ENCODE data around the gene CACNA1A.

DNA sequence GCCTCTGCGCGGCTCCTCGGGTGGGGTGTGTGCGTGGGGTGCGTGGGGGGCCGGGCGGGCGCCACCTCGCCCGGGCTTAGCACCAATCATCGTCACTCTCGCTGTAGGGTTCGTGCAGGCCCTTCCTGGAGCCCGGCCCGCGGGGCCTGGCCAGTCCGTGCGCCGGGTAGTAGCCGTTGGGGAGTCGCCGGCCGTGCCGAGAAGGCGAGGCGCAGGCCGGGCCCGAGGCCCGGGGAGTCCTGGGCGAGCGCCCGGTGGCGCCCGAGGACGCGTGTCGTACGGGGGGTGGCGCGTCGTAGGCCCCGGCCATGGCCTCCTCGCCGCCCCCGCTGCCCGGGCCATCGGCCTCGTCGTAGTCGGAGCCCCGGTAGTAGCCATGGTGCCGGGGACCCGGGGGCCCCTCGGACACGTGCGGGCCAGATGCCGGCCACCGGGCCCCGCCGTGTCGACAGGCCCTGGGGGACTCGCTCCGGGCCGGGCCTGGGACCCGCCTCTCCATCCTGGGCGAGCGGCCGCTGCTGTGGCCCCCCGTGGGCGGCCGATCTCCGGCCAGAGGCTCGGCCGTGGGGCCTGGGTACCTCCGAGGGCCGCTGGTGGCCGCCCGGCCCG is 298.9 kb downstream of the CACNA1A start:
- TF ChIP-seq, protein P1, sequence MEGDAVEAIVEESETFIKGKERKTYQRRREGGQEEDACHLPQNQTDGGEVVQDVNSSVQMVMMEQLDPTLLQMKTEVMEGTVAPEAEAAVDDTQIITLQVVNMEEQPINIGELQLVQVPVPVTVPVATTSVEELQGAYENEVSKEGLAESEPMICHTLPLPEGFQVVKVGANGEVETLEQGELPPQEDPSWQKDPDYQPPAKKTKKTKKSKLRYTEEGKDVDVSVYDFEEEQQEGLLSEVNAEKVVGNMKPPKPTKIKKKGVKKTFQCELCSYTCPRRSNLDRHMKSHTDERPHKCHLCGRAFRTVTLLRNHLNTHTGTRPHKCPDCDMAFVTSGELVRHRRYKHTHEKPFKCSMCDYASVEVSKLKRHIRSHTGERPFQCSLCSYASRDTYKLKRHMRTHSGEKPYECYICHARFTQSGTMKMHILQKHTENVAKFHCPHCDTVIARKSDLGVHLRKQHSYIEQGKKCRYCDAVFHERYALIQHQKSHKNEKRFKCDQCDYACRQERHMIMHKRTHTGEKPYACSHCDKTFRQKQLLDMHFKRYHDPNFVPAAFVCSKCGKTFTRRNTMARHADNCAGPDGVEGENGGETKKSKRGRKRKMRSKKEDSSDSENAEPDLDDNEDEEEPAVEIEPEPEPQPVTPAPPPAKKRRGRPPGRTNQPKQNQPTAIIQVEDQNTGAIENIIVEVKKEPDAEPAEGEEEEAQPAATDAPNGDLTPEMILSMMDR (IDR thresholded peaks at IDR 0.05) = no peak
- TF ChIP-seq EP300 (IDR thresholded peaks at IDR 0.05) = no peak
